Activated T-cell treated with anti-CD3 and anti-CD28 coated beads, Interleukin-2, amount 50 U/mL, for 72 hours (primary cell): ENCODE results near the gene IL1RAP. TPM values are rescaled to one million over a fixed set of nuclear protein-coding genes. Genes with fewer than 3 reads are reported as not detected.

Experiments
- ATAC-seq, 2 donors: fragments of 150-1000 bp; cut with Tn5 transposase; replicated peaks in 1 of 2; 2 replicates each; pipeline ENCODE4 v1.10.0; 2021; ENCODE audit warnings: moderate library complexity in 2 of 2, mild to moderate bottlenecking in 1 of 2
- DNase-seq, 2 donors: peaks; one replicate each; pipeline ENCODE4 v3.0.0; 2021 to 2022; ENCODE audit warnings: mixed read lengths in 1 of 2
- H3K27ac Mint-ChIP-seq: one replicate; pipeline ENCODE4 v1.8.0; 2022; ENCODE audit warnings: mild to moderate bottlenecking, moderate library complexity, mixed read lengths
- H3K27me3 Mint-ChIP-seq: one replicate; pipeline ENCODE4 v1.8.0; 2022; ENCODE audit warnings: low read depth, mixed read lengths
- H3K36me3 Mint-ChIP-seq, 2 donors: one replicate each; pipeline ENCODE4 v1.8.0; 2022; ENCODE audit warnings: mixed read lengths in 2 of 2, mild to moderate bottlenecking in 1 of 2; ENCODE audit not compliant: insufficient read depth in 2 of 2
- H3K4me1 Mint-ChIP-seq: one replicate; pipeline ENCODE4 v1.8.0; 2022; ENCODE audit warnings: low read depth, mixed read lengths
- H3K4me3 Mint-ChIP-seq, 2 donors: one replicate each; pipeline ENCODE4 v1.8.0; 2022; ENCODE audit warnings: mild to moderate bottlenecking in 2 of 2, mixed read lengths in 2 of 2, moderate library complexity in 2 of 2
- H3K9me3 Mint-ChIP-seq, 2 donors: one replicate each; pipeline ENCODE4 v1.8.0; 2022; ENCODE audit warnings: mixed read lengths in 2 of 2
- total RNA-seq, 2 donors: library from RNA; stranded (reverse); gene quantifications; one replicate each; pipeline ENCODE4 v1.2.3, GENCODE V29; 2022

Gene IL1RAP
- total RNA-seq, 2 donors from 2014 or later = 14.1 to 20.3 TPM

DNA sequence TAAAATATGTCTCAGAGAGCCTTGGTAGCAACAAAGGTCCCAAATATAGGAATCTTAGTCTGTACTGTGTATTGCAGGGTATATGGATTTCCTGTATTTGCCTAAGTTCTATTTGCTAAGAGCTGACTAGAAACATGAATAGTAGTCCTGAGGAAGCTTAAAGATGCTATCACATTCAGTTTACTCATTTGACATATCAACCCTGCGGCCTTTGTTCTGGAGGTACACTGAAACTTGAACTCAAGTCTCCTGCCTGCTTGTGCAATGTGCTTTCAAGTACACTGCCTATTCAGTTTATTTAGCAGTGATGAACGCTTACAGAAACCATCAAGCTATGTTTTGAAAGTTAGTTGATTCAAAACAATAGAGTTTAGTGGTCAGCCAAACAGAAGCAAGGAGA lies 21.1 kb downstream of the IL1RAP start:
- peak in 1 of 2 donors; percentile 3 for DNase-seq
- Mint-ChIP-seq H3K27me3 (no peaks in the 10 kb centered on the region), H3K36me3 (peaks cover 0 to 7% of the 10 kb centered on the region in 2 donors), H3K4me1 (peaks cover 39% of the 10 kb centered on the region), H3K9me3 (peaks cover 0 to 3% of the 10 kb centered on the region in 2 donors), H3K27ac (no peak overlapping the region), H3K4me3 (no peak overlapping the region)
- ATAC-seq = peak; percentile 69 to 81

DNA sequence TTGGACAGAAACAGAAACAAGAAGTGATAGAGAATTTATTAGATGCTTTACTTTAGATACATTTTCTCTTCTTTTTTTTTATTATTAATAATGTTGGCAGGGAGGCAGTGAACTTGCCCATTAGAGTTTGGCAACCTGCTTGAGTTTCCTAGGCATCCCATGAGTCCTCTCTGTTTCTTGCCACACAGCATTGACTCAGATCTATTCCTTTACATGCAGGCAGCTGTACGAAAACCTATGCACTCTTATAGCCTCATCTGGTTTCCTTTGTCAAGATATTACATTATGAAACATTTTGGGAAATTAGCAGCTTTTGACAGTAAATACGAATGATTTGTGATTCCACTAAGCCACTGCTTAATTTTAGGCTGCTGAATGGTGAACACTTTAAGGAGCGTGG lies 23.3 kb downstream of the IL1RAP start:
- H3K4me1 Mint-ChIP-seq = peaks cover 48% of the 10 kb centered on the region
- peaks cover 0 to 3% of the 10 kb centered on the region in 2 donors for H3K9me3 Mint-ChIP-seq
- ATAC-seq (no peak), DNase-seq (no peak)
- peaks cover 1 to 9% of the 10 kb centered on the region in 2 donors for H3K36me3 Mint-ChIP-seq
- H3K27ac Mint-ChIP-seq = no peak overlapping the region
- no peak overlapping the region for H3K4me3 Mint-ChIP-seq
- H3K27me3 Mint-ChIP-seq = no peaks in the 10 kb centered on the region

DNA sequence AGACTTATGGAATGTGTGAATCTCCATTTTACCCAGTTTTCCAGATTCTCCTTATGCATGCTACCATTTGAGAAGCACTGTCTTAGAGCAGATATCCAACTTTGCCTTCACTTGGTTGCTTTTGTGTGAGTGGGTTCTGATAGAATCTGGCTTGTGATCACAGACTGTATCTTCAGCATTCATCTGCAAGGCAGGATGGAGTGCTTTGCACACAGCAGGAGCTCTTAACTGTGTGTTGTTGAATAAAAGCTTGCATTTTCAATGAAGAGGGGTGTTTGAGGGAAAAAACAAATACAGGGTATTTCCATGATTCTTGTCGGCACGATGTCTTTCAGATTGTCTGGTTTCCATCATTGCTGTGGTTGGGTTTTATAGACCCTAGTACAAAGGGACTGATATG lies 24.4 kb downstream of the IL1RAP start:
- H3K27ac Mint-ChIP-seq = no peak overlapping the region
- no peak for DNase-seq
- H3K36me3 Mint-ChIP-seq = peaks cover 1 to 7% of the 10 kb centered on the region in 2 donors
- H3K27me3 Mint-ChIP-seq = no peaks in the 10 kb centered on the region
- peaks cover 42% of the 10 kb centered on the region for H3K4me1 Mint-ChIP-seq
- ATAC-seq = no peak
- no peak overlapping the region for H3K4me3 Mint-ChIP-seq
- peaks cover 0 to 3% of the 10 kb centered on the region in 2 donors for H3K9me3 Mint-ChIP-seq

DNA sequence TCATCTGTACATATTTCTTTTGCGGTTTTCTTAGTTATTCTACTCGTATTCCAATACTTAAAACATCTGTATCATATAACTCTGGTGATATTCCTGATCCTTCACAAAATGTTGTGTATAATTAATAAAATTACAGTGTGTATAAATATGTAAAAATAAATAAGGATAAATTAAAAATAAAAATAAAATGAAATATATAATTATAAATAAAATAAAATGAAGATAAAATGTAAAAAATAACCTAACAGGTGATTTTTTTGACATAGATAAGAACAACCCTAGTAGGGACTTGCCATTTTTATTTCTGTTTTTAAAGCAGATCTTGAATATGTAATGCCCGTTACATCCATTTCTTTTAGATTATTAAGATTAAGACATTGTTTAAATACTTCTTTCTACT lies 25.6 kb downstream of the IL1RAP start:
- Mint-ChIP-seq H3K4me1 (peaks cover 39% of the 10 kb centered on the region), H3K27me3 (no peaks in the 10 kb centered on the region), H3K27ac (no peak overlapping the region), H3K9me3 (peaks cover 0 to 3% of the 10 kb centered on the region in 2 donors), H3K4me3 (no peak overlapping the region), H3K36me3 (peaks cover 1 to 10% of the 10 kb centered on the region in 2 donors)
- ATAC-seq (no peak), DNase-seq (no peak)

DNA sequence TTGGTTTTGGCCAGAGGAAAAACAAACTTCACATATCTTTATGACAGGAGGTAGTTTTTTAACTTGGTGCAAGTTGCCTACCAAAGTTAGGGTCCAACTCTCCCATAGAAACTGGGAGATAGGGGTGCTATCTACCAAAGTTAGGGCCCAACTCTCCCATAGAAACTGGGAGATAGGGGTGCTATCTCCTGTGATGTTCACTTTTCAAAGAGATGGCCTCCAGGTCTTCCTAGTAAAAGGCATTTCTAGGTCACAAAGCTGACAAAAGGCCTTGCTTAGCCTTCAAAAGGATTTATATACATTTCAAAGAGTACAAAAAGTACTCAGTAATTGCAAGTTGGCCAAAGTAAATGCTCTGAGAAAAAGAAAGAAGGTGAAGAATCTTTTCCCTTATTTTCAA lies 27.1 kb downstream of the IL1RAP start:
- DNase-seq = no peak
- no peak for ATAC-seq
- Mint-ChIP-seq H3K27me3 (no peaks in the 10 kb centered on the region), H3K4me1 (peaks cover 35% of the 10 kb centered on the region), H3K36me3 (peaks cover 1 to 11% of the 10 kb centered on the region in 2 donors), H3K9me3 (peaks cover 0 to 3% of the 10 kb centered on the region in 2 donors), H3K27ac (no peak overlapping the region), H3K4me3 (no peak overlapping the region)

DNA sequence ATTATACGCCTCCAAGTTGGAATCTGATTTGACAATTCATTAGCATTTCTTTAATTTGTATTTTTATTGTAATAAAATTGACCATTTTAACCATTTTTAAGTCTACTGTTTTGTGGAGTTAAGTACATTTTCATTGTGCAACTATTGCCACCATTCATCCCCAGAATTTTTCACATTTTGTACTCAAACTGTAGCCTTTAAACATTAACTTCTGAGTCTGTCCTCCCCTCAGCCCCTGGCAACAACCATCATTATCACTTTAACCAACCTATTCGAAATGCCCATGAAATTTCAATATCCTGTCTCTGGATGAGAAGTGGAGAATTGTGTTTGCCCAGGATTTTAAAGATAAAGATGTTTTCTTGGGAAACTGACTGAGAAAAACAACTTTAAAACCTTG lies 27.7 kb downstream of the IL1RAP start:
- DNase-seq = no peak
- Mint-ChIP-seq H3K27me3 (no peaks in the 10 kb centered on the region), H3K9me3 (peaks cover 0 to 3% of the 10 kb centered on the region in 2 donors), H3K36me3 (peaks cover 1 to 11% of the 10 kb centered on the region in 2 donors), H3K4me1 (peaks cover 39% of the 10 kb centered on the region), H3K27ac (no peak overlapping the region), H3K4me3 (no peak overlapping the region)
- ATAC-seq = no peak

DNA sequence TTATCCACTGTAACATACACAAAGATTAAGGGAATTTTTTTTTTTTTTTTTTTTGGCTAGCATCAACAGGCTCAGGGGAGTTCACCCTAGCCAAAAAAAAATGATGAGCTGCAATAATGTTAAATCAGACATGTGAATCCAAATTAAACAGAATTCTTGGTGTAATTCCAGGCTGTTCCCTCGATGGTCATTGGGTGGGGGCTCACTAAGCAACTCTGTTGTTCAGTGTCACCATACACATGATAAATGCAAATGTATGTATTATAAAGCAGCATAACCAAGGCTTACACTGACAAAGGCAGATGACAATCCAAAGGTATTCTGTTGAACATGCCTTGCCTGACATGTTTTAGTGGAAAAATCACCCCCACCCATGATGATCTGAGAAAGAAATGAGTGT lies 29.0 kb downstream of the IL1RAP start:
- no peak overlapping the region for H3K4me3 Mint-ChIP-seq
- H3K27ac Mint-ChIP-seq = no peak overlapping the region
- H3K36me3 Mint-ChIP-seq = peaks cover 1 to 11% of the 10 kb centered on the region in 2 donors
- H3K27me3 Mint-ChIP-seq = no peaks in the 10 kb centered on the region
- no peak for ATAC-seq
- DNase-seq = no peak
- H3K4me1 Mint-ChIP-seq = peaks cover 32% of the 10 kb centered on the region
- H3K9me3 Mint-ChIP-seq = peaks cover 0 to 3% of the 10 kb centered on the region in 2 donors

DNA sequence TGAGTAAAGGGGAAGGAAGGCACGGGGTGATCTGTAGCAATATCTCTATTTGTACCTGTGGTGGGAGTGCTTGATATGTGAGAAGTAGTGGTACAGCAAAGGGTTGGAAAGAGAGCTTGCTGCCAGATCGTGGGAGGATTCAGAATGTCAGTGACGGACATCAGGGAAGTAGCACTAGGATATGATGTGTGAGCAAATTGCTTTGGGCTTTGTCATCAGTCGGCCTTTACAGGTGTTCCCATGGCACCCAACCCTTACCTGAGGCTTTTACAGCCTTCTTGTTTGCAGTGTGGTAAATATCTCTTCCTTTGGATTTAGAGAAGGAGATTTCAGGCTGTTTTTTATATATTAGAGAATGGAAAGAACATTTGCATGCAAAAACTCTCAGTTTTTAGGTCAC lies 29.8 kb downstream of the IL1RAP start:
- H3K27me3 Mint-ChIP-seq = no peaks in the 10 kb centered on the region
- H3K4me3 Mint-ChIP-seq = no peak overlapping the region
- ATAC-seq = no peak
- DNase-seq = no peak
- no peak overlapping the region for H3K27ac Mint-ChIP-seq
- H3K4me1 Mint-ChIP-seq = peaks cover 24% of the 10 kb centered on the region
- H3K36me3 Mint-ChIP-seq = peaks cover 1 to 13% of the 10 kb centered on the region in 2 donors
- peaks cover 0 to 3% of the 10 kb centered on the region in 2 donors for H3K9me3 Mint-ChIP-seq

DNA sequence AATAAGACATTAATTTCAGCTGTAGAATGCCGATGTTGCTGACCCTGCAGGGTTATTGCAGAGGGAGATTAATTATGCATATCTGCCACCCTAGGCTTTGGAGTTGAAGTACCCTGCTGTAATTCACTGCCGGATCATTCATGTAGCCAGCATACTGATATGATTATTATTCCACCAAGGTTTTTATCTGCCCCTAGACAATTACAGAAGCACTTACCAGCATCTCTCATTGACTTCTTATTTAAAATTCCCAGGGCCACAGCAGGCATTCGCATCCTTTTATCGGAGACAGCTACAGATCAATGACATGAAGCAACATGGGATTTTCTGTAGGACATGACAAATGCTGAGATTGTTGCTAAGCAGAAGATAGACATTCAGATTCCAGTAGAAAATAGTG lies 31.3 kb downstream of the IL1RAP start:
- Mint-ChIP-seq H3K36me3 (peaks cover 0 to 7% of the 10 kb centered on the region in 2 donors), H3K27me3 (no peaks in the 10 kb centered on the region), H3K4me3 (no peak overlapping the region), H3K4me1 (peaks cover 17% of the 10 kb centered on the region), H3K9me3 (peaks cover 0 to 1% of the 10 kb centered on the region in 2 donors), H3K27ac (no peak overlapping the region)
- ATAC-seq (no peak), DNase-seq (no peak)

DNA sequence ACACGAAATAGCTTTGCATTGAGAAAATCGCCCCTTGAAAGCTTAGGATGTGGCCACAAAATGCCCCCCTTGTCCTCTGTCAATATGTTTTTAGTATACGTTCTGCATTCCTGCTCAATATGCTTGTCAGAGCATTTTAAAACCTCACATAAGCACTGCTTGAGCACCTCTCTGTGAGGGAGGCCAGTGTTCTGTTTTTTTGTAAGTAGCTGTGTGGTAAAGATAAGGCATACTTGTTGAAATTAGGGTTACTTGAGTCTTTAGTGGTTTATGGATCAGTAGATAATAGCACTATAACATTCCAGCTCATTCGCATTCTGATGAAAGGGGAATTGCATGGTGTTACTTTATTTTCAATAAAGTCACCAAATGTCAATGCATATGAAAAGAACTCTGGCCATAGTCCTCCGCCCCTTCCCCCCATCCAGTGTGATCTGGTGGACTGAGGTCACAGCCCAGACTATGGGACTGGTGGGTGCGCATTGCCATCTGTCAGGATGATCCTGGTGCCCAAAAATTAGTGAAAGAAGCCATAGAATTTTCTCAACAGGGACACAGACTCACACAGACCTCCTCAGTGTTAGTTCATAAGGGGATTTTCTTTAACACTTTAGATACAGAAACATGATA lies 33.1 kb downstream of the IL1RAP start:
- no peak overlapping the region for H3K27ac Mint-ChIP-seq
- H3K9me3 Mint-ChIP-seq = peaks cover 0 to 1% of the 10 kb centered on the region in 2 donors
- H3K4me1 Mint-ChIP-seq = peaks cover 11% of the 10 kb centered on the region

DNA sequence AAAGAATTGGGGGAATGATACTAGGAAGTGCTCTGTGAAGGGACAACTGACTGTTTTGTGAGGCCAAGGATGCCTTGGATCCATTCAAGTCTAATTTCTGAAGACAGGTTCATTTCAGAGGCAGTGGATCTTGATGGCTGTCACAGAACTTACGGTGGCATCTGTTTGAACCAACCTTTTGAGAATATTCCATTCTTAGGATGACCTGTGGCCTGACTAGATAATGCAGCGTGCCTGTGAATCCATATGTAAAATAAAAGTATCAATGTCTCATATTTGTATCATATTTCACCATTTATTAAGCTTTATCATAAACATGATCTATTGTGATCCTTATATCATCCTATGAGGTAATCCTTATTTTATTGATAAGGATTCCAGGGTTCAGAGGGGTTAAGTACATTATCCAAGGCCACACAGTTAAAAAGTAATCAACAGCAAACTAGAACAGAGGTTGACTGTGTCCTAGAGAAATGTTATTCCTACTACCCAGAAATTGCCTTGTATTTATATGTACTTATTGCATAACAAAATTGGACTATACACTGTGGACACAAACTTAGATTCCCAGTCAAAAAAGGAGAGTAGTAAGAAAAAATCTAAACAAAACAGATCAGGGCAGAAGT lies 34.3 kb downstream of the IL1RAP start:
- no peak for DNase-seq
- no peak for ATAC-seq
- H3K9me3 Mint-ChIP-seq = peaks cover 0 to 1% of the 10 kb centered on the region in 2 donors
- H3K4me3 Mint-ChIP-seq = no peak overlapping the region
- no peak overlapping the region for H3K27ac Mint-ChIP-seq
- H3K4me1 Mint-ChIP-seq = peaks cover 11% of the 10 kb centered on the region
- no peaks in the 10 kb centered on the region for H3K27me3 Mint-ChIP-seq
- H3K36me3 Mint-ChIP-seq = peaks cover 0 to 6% of the 10 kb centered on the region in 2 donors

More for the DNA sequence above, 33.1 kb downstream of the IL1RAP start:
- DNase-seq (no peak), ATAC-seq (no peak)
- Mint-ChIP-seq H3K4me3 (no peak overlapping the region), H3K27me3 (no peaks in the 10 kb centered on the region), H3K36me3 (peaks cover 0 to 6% of the 10 kb centered on the region in 2 donors)

DNA sequence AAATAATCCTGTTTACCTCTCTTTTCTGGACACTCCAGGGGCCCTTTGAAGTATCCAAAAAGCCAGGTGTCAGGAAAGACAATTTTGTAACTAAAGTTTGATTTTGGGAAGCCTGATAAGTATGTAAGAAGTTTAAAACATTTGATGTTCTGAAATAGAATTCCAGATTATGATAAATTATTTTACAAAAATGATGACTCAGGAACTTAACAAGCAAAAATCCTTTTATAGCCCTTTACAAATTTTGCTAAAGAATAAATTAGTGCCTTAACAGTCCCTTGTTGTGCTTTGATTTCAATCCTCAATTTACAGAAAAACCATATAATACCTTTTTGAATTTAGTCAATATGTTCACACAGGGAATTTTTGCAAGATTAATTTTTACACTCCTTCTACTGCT lies 38.1 kb downstream of the IL1RAP start:
- DNase-seq (no peak), ATAC-seq (no peak)
- Mint-ChIP-seq H3K36me3 (peaks cover 0 to 10% of the 10 kb centered on the region in 2 donors), H3K4me3 (no peak overlapping the region), H3K27ac (no peak overlapping the region), H3K9me3 (peaks cover 0 to 1% of the 10 kb centered on the region in 2 donors), H3K27me3 (no peaks in the 10 kb centered on the region), H3K4me1 (no peaks in the 10 kb centered on the region)

DNA sequence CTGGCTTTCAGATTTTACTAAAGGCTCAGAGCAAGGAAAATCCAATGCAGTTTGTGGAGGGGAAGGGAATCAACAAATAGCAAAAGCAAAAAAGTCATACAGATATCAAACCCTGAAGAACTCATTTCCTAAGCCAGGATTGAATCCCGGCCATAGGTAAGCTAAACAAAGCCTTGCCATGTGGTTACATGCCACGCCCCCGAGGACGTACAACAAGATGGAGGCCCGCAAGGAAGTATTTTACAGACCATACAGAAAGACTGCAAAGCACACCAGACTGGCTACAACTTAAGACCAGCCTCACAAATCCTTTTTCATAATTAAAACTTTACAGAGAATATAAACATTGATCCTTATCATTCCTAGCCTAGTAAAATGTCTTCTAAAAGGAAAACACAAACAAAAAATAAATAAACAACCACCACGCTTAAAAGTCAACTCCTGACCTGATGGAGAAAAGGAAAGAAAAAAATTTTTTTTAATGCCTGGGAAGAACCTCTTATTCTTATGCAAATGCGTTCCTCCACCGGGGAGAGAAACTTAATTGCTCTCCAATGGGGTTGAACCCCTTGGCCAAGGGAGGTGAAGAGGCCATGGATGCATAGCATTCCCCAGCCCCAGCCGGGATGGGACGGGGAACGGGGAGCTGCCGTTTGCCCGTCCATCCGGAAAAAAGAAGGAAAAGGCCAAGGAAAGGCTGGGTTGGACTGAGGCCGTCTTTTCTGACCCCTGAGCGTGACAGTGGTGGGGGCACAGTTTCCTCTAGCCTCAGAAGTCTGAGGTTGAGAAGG lies 39.3 kb downstream of the IL1RAP start:
- Mint-ChIP-seq H3K27ac (no peak overlapping the region), H3K4me1 (peaks cover 6% of the 10 kb centered on the region), H3K4me3 (no peak overlapping the region), H3K27me3 (no peaks in the 10 kb centered on the region), H3K9me3 (peaks cover 0 to 1% of the 10 kb centered on the region in 2 donors), H3K36me3 (peaks cover 0 to 13% of the 10 kb centered on the region in 2 donors)
- ATAC-seq (no peak), DNase-seq (no peak)
